GM12873 (cell line): ENCODE measurements around the gene STK38.

Experiments used
- CTCF ChIP-seq: IDR thresholded peaks from 2 replicates; pipeline ENCODE4 v1.5.1; 2012; ENCODE audit warnings: low read depth, mild to moderate bottlenecking, moderate library complexity, low read length, control low read depth; ENCODE audit not compliant: insufficient read depth; ENCODE audit errors: missing control alignments

The STK38 gene

GRCh38 chr6:36492621-36493020 is 54.7 kb downstream of the STK38 start:
- TF ChIP-seq CTCF, result no peak

DNA sequence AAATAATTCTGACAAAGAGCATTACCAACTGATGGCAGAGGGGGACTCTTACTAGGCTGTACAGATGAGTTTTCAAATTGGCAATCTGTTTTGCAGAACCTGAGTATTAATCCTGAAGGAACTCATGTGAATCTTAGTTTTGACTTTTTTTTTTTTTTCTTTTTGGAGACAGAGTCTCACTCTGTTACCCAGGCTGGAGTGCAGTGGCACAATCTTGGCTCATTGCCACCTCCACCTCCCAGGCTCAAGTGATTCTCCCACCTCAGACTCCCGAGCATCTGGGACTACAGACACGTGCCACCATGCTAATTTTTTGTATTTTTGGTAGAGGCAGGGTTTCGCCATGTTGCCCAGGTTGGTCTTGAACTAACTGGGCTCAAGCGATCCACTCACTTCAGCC is 55.2 kb downstream of the STK38 start:
- no peak for TF ChIP-seq CTCF

GRCh38 chr6:36491378-36491965 is 55.8 kb downstream of the STK38 start:
- no peak for TF ChIP-seq CTCF

DNA sequence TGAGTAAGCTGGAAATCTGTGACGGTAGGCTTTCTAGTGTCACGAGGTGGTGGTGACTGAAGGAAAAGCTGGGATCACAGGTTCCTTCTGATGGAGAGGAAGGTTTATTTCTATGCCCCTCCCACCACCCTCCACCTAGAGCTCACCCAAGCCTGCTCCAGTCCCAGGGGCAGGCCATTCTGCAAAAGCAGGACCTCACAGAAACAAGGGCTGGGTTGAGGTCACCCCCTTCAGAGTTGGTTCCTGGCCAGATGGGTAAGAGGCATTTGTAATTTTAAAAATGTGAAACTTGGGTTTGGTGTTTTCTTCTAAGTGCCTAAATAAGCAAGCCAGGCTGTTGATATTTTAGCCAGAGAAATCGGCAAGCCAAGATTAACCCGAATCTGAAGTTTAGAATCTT is 57.9 kb downstream of the STK38 start:
- TF ChIP-seq CTCF, result no peak

DNA sequence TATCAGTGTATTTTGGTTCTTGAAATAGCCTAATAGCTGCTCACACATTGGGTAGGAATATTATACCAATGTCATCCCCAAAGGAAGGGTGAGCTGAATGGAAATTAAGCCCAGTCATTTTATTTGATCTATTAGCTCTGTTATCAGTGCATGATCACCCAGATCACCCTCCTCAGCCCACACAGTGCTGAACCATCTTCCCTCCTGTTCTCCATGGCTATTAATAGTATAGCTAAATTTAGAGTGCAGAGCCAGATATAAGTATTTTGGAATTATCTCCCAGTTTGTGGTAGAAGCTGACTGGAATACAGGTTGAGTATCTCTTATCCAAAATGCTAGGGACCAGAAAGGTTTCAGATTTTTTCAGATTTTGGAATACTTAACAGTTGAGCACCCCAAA is 59.1 kb downstream of the STK38 start:
- no peak for TF ChIP-seq CTCF

DNA sequence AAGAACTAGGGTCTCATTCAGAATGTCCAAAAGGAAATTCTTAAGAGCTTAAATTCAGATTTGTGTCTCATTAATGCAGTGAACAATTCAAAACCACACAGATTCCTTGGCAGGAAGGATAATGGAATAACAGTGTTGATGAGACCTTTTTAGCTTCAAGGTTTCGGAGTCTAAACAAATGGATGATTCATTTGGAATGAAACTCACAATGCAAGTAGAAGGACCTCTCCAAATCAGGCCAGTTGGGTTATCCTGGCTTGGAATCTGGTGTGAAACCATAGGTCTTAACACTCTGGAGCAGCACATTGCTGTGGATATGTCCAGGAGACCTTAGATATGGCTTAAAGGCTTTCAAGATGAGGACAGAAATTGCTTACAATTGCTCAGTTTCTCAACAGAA is 59.6 kb downstream of the STK38 start:
- TF ChIP-seq CTCF, result no peak

GRCh38 chr6:36484736-36485135 is 62.5 kb downstream of the STK38 start:
- TF ChIP-seq CTCF, result no peak

- TF ChIP-seq CTCF, result no peak
Observed at GRCh38 chr6:36479256-36479655, 68.0 kb downstream of the STK38 start.
